ENCODE results near the gene HNRNPCL1.
"Not testable (repeated sequence)": the region's sequence is repeated elsewhere in the genome, so short reads cannot be mapped to it uniquely, and the experiment has no call there.

HNRNPCL1 gene

DNA sequence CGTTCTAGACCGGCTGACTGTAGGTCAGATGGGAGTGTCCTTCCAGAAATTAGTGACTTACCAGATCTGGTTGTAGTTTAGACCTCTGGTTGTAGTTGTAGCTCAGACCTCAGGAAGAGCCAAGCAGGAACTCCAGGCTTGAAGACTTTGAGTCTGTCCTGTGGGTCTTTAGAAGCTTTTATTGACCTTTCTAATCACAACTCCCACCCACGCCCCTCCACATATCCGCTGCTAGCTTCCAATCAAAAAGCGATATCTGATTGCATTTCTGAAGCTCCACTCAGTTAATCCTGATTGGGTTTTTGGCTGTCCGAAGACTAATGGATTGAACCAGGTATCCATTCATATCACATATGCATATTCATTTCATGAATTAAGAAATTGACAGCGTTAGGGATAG lies at the start of gene HNRNPCL1:
HNRNPCL1 (minus strand) TSS at position 101 of the 400 bp plus-strand sequence. CDS start 431 bp downstream, outside the sequence.
- not testable (repeated sequence) for DNase-seq

DNA sequence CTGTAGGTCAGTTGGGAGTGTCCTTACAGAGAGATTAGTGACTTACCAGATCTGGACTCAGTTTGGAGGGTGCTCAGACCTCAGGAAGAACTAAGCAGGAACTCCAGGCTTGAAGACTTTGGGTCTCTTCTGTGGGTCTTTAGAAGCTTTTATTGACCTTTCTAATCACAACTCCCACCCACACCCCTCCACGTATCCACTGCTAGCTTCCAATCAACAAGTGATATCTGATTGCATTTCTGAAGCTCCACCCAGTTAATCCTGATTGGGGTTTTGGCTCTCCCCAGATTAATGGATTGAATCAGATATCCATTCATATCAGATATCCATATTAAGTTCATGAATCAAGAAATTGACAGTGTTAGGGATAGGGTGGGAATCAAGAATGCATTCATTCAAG lies 49.6 kb upstream of the HNRNPCL1 start, which contains the start of gene PRAMEF10:
PRAMEF10 (minus strand) TSS at position 101 of the 400 bp plus-strand sequence. CDS start 2,423 bp downstream, outside the sequence.
- not testable (repeated sequence) for DNase-seq

DNA sequence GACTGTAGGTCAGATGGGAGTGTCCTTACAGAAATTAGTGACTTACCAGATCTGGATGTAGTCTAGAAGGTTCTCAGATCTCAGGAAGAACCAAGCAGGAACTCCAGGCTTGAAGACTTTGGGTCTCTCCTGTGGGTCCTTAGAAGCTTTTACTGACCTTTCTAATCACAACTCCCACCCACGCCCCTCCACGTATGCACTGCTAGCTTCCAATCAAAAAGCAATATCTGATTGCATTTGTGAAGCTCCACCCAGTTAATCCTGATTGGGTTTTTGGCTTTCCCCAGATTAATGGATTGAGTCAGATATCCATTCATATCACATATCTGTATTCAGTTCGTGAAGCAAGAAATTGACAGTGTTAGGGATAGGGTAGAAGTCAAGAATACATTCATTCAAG lies 37.6 kb upstream of the HNRNPCL1 start, which contains the start of gene PRAMEF4:
PRAMEF4 (minus strand) TSS at position 101 of the 400 bp plus-strand sequence. CDS start 2,807 bp downstream, outside the sequence.
- not testable (repeated sequence) for DNase-seq

DNA sequence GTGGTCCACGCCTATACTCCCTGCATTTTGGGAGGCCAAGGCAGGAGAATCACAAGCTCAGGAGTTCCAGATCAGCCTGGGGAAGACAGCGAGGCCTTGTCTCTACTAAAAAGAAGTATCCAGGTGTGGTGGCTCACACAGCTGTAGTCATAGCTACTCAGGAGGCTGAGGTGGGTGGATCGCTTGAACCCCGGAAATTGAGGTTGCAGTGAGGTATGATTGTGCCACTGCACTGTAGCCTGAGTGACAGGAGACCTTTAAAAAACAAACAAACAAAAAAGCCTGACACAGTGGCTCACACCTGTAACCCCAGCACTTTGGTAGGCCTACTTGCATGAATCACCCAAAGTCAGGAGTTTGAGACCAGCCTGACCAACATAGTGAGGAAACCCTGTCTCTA lies 29.9 kb upstream of the HNRNPCL1 start:
- DNase-seq = not testable (repeated sequence)

DNA sequence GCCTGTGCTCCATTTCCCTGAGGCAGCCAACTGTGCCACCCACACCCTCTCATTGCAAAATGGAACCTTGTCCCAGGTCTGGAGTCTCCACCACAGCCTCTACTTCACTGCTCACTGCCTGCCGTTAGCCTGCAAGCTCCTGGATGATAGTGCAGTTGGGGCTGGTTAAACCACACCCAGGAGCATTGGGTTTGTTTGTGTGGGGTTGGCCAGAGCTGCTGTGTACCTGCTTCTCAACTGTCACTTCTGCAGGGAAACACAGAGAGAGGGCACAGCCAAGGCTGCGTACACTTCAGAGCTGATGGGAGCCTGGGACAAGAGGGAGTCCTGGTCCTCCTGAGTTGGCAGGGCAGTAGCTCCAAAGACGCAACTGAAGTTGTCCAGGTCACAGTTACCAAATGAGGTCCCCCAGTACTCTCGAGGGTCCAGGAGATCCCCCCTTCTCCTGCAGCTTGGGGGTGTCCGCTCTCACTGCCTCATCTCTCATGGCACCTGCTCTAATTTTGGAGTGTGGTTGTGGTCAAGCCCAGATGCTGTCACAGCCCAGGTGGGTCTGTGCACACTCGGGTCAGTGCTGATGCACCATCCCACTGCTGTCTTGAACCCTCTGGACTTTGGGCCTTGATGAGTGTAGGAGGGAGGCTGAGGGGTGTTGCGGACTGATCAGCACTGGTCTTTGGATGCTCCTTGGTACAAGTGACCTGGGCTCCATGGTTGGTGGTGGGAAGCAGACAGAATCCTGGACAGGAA lies 14.8 kb upstream of the HNRNPCL1 start:
- DNase-seq = not testable (repeated sequence)

DNA sequence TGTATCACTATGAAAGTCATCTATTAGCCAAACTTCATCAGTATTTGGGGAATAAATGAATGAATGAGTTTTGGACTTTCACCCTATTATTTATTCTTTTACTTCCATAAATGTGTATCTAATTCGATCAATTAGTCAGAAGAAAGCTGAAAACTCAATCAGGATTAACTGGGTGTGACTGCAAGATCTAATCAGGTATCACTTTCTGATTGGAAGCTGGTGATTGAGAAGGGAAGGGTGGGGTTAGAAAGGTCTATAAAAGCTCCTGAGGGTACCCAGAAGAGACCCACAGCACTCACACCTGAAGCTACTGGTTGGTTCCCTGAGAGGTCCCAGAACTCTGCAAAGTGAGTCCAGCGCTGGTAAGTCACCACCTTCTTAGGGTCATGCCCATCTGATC lies 8.3 kb upstream of the HNRNPCL1 start, which contains the start of gene PRAMEF2:
PRAMEF2 (plus strand) TSS at position 301 of the 400 bp plus-strand sequence. CDS start 1,924 bp downstream, outside the sequence.
- not testable (repeated sequence) for DNase-seq

DNA sequence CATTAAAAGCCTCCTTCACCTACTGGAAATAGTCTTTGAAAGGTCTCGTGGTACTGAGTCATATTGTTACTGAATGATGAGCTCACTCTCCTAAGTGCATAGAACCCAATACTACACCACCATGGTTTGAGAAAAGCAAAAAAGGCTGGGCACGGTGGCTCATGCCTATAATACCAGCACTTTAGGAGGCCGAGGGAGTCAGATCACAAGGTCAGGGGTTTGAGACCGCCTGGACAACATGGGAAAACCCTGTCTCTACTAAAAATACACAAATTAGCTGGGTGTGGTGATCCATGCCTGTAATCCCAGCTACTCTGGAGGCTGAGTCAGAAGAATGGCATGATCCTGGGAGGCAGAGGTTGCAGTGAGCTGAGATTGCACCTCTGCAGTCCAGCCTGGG lies 3.3 kb upstream of the HNRNPCL1 start:
- DNase-seq = no peak

DNA sequence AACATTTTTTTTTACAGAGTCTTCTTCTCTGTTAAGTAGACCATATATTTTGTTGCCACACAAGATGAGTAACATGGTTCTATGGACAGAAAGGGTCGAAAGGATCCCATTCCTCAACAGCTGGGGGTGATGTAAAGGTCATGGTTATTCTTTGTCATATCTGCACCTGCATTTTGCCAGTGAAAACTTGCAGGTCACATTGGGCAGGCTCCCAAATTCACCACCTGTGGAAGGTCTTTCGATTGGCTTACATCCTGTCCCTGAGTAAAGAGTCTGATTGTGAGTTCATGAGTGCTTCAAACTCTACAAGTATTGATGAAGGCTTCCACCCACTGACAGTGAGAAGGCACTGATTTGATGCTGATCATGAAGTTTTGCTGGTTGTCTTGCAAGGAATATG lies 15.3 kb downstream of the HNRNPCL1 start:
- not testable (repeated sequence) for DNase-seq

DNA sequence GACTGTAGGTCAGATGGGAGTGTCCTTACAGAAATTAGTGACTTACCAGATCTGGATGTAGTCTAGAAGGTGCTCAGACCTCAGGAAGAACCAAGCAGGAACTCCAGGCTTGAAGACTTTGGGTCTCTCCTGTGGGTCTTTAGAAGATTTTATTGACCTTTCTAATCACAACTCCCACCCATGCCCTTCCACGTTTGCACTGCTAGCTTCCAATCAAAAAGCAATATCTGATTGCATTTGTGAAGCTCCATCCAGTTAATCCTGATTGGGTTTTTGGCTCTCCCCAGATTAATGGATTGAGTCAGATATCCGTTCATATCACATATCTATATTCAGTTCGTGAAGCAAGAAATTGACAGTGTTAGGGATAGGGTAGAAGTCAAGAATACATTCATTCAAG lies 17.2 kb downstream of the HNRNPCL1 start, which contains the start of gene PRAMEF11:
PRAMEF11 (minus strand) TSS at position 101 of the 400 bp plus-strand sequence. CDS start 2,621 bp downstream, outside the sequence.
- not testable (repeated sequence) for DNase-seq

DNA sequence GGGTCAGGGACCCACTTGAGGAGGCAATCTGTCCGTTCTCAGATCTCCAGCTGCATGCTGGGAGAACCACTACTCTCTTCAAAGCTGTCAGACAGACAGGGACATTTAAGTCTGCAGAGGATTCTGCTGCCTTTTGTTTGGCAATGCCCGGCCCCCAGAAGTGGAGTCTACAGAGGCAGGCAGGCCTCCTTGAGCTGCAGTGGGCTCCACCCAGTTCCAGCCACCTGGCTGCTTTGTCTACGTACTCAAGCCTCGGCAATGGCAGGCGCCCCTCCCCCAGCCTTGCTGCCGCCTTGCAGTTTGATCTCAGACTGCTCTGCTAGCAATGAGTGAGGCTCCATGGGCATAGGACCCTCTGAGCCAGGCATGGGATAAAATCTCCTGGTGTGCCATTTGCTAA lies 29.5 kb downstream of the HNRNPCL1 start:
- DNase-seq = not testable (repeated sequence)

DNA sequence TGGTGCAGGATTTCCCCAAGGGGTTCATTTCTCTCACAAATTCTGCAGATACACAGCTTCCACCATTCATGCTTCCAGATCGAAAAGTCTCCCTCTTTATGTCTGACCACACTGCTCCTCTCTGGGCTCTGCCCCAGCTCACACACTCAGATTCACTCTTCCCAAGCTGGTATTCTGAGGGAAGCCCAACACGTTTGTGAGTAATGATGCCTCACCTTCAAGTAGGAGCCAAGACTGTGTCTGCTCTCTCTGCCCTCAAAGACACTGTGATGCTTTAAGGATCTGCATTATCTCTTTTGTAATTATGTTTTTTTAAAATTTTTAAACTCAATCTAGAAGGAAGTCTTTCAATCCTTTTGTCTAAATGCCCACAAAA lies 37.1 kb downstream of the HNRNPCL1 start:
- DNase-seq = no peak

DNA sequence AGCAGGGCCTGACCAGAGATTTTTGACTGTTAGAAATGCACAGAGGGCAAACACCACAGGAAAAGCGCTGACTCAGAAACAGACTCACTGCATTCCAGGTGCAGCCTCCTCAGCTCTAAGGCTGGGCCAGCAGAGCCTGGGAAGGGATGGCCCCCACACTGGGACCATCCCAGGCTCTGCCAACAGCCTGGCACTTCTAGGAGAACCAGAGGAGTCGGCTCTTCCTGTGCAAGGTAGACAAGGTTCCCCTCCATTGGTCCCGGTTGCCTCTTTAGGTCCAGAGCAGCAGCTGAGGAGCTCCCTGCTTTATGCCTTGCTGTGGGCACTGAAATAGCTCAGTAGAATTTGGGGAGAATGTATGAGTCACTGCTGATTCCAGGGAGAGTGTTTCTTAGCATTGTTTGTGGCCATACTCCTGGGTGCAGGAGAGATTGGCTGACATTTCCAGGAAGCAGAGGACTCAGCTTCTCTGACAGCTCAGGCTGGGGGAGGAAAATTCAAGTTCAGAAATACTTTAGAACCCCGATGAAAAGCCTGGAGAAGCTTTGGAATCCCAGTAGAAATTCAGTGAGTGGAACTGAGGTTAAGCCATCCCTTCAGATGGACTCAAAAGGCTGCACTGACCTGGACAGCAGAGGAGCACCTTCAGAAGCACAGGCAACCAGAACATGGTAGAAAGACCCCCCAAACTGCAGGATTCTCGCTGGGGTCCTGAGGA lies 37.7 kb downstream of the HNRNPCL1 start:
- no peak for DNase-seq

DNA sequence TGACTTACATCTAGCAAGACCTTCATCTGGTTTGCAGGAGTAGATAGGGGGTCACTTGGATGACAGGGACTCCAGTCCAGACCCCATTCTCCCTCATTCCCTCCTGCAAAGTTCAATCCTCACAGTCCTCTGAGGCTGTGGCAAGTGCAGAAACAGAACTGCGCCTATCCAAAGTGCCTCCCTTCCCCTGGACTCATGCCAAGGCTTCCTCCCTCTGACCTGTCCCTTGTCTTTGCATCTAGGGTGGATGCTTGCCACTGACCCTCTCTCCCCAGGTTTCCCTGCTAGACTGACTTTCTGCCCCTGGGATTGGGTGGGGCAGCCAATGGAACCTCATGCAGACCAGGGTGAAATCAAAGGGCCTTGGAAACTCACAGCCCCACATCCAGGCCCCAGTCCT lies 38.6 kb downstream of the HNRNPCL1 start:
- no peak for DNase-seq

DNA sequence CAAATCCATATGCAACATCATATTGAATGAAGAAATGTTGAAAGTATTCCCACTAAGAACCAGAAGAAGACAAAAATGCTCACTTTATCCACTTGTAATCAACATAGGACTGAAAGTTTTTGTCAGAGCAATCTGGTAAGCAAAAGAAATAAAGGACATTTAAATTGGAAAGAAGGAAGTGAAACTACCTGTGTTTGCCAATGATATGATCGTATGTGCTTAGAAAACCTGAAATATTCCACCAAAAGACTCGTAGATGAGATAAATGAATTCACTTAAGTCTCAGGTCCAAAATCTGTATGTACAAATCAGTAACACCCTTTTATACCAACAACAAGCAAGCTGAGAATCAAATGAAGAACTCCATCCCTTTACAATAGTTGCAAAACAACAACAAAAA lies 48.8 kb downstream of the HNRNPCL1 start:
- DNase-seq = no peak

DNA sequence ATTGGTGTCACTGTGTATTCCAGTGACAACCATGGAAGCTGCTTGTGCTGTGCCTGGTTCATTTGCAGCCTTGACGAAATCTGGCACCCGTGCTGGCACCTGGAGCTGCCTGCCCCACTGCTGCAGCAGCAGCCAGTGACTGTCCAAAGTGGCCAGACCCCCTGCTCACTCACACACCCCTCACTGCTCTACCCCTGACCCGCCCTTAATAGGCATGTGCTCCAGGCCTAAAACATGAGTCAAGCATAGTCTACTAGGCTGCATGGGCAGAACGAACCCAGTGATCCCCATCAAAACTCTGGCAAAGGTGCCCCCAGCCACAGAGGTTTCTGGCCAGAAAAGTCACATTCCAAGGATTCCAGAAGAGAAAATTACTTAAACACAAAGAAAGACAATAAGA lies 49.6 kb downstream of the HNRNPCL1 start:
- DNase-seq = no peak

Data from NCI-H748 treated with DMSO at 0.1 percent for 48 hours (cell line).